GM10266 (cell line): ENCODE measurements around the gene MET.

Source experiments
- DNase-seq: peaks from one replicate; pipeline ENCODE4 v3.0.0; 2012; ENCODE audit errors: extremely low spot score
- CTCF ChIP-seq: IDR thresholded peaks from 2 replicates; pipeline ENCODE4 v1.5.1; 2012; ENCODE audit warnings: mild to moderate bottlenecking, low read depth; ENCODE audit not compliant: control insufficient read depth, insufficient read depth; ENCODE audit errors: missing control alignments

MET gene

GRCh38 chr7:116698930-116699721 is 27.1 kb downstream of the MET start:
- TF ChIP-seq CTCF = no peak
- DNase-seq = no peak

GRCh38 chr7:116699722-116700120 is 27.7 kb downstream of the MET start:
- TF ChIP-seq CTCF = no peak

GRCh38 chr7:116702046-116702785 is 30.2 kb downstream of the MET start:
- DNase-seq = no peak
- no peak for TF ChIP-seq CTCF

More at GRCh38 chr7:116699722-116700120, 27.7 kb downstream of the MET start:
- no peak for DNase-seq

GRCh38 chr7:116704650-116705228 is 32.7 kb downstream of the MET start:
- no peak for TF ChIP-seq CTCF
- DNase-seq = no peak

- no peak for DNase-seq
- no peak for TF ChIP-seq CTCF
These were observed 33.4 kb downstream of the MET start for GRCh38 chr7:116705419-116705818.

GRCh38 chr7:116706668-116707126 is 34.7 kb downstream of the MET start:
- DNase-seq = no peak
- TF ChIP-seq CTCF = no peak
